NCI-H2029 treated with DMSO at 0.1 percent for 48 hours (cell line): Measurements from ENCODE around the gene CHID1.

Experiments used
- DNase-seq: peaks from one replicate; lab custom pipeline; 2025; lab: John Stamatoyannopoulos, UW

The CHID1 gene

DNA sequence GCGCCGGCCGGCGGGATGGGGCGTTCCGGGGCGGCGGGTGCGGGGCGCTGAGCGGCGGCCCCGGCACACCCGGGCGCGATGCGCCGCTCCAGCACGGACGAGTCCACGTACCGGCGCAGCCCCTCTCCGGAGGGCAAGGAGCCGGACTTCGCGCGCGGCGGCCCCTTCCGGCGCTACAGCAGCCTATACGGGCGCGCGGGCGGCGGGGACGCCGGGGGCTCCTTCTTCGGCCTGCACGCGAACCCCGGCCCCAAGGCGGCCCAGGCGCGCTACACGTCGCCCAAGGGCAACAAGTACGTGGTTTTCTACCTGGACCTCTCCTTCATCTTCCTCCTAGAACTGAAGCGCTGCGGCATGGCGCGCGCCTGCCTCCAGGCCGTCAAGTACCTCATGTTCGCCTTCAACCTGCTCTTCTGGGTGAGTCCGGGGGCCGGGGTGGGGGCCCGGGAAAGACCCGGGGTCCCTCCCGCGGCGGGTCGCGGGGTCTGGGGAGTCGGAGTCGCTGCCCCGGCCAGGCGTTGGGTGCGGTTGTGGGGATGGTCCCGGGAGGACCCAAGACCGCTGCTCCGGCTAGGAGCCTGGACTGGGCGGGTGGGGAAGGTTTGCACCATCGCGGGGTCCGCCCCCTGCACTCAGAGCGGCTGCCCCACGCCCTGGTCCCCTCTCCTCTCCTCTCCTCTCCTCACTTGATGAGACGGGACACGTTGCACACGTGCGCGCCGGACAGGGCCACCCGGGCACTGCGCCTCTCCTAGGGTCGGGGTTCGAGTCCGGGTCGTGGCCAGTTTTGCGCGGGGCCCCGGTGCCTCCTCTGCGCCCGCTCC is 60.4 kb downstream of the CHID1 start:
- no peak for DNase-seq

DNA sequence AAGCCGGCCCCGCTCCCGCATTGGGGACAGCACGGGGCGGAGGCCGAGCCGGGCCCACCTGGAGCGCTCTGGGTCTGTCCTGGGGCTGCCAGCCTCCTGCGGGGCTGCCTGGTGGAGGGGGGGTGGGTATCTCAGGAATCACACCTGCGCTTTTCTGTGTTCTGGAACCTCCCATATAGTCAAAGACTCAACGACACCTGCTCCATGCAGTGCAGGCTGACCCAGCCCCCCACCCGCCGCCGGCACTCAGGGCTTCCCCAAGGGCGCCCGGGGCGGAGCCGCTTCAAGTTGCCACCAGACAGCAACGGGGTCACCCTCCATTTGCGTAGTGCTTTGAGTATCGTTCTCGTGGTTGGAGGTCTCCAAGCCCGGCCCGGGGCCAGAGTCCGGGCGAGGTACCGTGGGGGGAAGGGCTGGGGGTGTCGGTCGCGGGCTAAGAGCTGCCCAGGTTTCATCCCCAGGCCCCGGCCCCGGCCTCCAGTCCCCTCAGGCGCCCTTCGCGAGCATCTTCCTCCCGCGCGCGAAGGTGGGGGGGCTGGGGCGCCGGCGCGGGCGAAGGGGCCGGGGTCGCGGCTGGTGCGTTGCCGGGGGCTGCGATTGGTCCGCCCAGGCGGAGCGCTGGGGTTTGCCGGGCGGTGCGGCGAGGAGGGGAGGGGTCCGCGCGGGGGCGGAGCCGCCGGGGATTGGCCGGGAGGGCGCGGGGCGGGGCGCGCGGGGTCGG is 61.3 kb downstream of the CHID1 start:
- DNase-seq: no peak

DNA sequence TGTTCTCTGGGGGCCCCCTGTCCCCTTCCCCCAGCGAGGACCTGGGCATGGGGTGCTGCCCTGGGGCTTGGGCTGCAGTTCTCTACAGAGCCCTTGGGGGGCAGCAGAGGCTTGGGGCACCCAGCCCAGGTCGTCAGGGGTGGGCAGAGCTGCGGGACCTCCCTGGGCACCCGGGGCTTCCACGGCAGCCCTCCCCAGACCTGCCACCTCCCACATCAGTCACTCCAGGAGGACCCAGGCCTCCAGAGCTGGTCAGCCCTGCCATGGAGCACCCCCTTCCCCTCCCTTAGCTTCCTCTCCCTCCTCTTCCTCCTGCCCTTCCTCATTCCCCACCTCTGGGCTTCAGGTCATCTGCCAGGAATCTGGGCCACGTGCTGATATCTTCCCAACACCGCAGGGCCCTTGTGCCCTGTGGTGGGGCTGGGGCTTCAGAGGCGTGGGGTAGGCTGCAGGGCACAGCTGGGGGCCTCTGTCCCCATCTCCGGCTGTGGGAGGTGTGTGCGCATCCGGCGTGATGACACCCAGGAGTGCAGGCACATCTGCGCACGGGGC is 62.2 kb downstream of the CHID1 start:
- DNase-seq: no peak

DNA sequence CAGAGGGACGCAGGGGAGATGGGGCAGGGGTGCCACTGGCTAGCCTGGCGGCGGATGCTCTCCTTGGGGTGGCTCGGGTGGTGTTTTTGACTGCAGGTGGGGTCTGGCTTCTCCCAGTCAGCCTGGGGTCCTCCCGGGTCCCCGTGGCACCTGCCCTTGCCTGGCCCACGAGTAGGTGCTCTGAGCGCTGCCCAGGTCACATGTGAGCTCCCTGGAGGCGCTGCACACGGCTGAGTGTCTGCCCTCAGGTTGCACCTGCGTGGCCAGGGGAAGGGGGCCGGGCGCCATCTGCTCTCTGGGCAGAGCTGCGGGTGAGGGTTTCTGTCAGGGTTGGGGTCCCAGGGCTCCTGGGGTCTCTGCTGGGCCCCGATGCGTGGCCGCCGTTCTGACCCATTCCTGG is 62.7 kb downstream of the CHID1 start:
- no peak for DNase-seq

DNA sequence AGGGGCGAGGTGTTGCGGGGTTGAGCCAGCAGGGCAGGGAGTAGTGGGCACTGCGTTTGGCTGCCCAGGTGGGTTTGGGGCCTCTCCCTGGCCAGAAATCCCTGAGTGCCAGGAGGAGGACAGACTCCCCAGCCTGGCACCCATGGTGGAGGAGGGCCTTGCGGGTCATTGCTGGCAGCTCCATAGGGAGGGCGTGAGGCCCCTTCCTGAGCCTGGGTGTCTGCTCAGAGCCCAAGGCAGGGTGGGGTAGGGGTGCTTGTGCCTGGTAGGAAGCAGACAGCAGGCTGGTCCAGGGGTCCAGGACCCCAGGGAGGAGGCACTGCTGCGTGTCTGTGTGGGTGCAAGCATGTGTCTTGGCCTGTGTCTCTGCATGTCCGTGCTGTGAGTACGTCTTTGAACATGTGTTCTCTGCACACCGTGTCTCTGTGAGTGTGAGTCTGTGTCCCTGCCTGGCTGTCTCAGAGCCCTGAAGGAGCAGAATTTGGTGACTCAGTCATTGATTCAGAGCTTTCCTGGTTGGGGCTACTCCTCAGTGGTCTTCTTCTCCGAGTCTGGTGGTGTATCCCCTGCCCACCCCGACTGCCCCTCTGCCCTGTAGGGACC is 64.0 kb downstream of the CHID1 start:
- DNase-seq: no peak

DNA sequence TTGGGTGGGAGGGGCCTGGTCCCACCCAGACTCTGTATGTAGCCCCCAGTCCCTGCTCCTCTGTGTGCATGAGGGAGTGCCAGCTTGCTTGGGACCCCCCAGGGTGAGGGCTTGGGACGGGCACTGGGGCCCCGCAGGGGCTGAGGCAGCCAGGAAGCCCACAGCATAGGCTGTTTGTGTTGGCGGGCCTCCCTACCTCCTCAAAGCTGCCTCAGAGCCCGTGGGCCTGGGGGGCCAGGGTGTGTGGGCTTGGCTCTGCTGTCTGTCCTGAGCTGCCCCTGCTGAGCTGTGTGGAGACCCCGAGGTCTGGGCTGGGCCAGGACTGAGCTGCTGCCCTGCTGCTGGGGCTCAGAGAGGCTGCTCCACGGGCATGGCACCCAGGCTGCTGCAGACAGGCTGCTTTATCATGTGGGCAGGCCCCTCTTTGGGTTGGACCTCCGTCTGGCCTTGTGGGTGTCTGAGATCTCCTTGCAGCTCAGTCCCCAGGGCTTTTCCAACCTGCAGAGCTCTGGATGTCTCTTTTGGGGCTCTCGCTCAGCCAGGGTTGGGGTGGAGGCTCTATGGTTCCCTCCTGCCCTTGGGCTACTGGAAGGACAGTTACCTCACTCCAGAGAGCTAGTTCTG is 64.6 kb downstream of the CHID1 start:
- no peak for DNase-seq

DNA sequence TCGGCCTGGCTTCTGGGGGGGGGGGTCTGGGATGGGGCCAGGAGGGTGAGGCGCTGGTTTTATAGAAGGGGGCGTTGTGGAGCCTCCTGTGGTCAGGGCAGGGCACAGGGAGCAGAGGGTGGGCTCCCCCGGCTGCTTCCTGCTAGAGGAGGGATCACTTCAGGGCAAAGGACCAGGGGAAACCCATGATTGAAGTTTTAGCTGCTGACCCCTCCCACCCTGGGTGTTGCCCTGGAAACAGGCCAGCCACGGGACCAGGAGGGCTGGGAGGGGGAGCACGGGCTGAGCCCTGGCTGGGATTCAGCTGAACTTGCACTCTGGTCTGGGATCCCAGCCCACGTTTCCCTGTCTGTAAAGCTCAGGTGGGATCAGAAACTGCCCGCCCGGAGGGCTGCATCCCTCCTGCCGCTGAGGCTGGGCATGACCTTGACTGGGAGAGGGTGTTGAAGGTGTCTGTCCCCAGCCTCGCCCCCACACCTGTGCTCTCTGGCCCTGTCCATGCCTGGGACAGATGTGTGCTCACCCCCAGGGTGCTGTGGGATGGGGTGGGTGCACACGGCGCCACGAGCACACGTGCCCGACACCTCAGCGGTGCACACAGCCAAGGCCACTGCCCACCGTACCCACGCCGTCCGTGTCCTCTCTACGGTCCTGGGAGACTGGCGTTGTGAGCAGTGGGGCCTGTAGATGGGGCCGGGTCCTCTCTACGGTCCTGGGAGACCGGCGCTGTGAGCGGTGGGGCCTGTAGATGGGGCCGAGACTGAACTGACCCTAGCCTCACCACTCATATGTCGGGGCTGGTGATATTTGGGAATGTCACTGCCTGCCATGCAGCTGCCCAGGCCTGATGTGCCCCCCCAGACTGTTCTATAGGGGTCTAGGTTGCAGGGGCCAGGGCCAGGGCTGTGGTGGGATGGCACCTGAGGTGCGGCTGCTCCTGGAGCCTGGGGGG is 65.6 kb downstream of the CHID1 start:
- no peak for DNase-seq

DNA sequence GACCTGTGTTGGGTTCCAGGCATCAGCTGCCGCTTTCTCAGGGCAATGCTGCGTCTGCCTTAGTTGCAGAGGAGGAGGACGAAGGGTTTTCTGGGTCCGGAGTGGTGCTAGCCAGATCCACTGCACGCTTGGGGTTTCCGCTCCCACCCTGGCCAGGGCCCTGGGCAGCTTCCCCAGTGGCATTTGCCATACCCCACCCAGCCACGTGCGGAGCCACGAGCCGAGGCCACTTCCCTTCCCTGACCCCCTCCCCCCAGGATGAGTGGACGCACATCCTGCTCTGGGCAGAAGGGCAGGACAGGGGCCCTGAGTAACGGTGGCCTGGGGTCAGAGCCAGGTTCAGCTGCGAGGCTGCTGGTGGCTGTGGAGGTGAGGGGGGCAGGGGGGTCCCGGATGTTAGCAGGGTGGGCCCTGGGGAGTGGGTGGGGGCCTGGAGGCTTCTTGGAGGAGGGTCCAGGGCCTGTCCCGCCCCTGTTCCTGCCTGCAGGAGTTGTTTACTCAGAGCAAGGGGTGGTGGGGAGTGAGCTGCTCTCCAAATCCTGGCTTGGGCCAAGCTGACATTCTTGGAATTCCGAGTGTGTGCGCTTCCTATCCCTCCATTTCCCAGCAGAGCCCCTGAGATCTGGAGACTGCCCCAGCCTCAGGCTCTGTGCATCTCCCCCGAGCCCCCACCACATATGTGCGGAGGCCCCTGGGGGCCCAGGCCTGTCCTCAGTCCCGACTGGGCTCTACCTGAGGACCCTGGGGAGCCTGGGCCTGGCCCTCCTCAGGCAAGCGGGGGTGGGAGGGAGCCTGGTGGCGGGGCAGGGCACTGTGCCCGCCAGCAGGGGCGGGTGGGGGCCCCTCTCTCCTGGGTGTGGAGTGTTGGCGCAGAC is 66.6 kb downstream of the CHID1 start:
- no peak for DNase-seq

DNA sequence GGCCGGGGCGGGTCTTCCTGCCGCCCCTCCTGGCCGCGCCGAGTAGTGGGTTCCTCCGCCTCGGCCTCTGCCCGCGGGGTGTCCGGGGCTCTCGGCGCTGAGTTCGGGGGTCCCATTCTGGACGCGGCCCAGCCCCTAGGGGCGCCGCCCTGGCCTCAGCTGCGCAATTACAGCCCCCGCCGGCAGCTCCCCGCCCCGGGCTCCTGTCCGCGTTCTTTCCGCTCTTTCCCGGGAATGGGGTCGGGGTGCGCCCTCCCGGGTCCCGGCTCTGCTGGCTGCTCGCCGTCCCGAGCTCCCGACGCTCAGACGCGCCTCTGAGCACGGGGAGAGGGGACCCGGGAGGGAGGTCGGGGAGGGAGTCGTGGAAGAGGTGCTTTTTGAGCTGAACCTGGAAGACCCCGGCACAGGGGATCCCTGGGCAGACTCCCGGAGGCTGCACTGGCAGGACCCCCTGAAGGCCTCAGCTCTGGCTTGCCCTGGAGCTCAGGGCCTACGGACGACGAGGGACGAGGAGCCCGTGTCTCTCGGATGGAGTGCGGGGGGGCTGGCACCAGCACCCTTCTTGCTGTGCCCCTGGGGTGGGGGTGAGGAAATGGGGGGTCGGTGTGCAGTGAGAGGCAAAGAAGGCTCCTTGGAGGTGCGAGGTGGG is 67.4 kb downstream of the CHID1 start:
- DNase-seq: no peak

DNA sequence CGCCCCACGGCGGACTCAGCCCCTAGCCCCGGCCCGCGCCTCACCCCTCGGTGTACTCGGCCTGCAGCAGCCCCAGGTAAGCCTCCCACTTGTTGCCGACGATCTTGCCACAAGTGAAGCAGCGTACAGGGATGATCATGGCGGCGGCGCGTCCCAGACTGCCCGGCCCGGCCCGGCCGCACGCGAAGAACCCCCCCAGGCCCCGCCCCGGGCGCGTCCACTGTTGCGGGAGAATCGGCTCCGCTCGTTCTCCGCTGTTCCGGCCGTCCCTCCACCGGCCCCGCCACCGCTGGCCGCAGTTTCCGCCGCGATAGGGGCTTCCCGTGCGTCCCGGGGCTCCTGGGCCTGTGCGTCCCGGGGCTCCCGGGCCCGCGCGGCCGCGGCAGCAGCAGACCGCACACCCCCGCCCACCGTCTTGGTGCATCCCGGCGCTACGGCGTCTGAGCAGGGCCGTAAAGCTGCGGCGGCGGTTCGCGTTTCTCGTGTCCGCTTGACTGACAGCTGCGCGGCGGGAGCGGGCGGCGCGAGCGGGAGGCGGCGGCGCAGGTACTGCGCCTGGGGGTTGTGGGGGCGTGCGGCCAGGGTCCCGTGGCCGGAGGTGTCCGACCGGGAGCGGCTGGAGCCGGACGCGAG is 68.1 kb downstream of the CHID1 start, which contains the start of the genes POLR2L and TSPAN4:
Gene POLR2L, minus strand, starts transcription at position 160 of the 633 bp plus-strand sequence. Its CDS starts 21 bp downstream, at position 139.
Gene TSPAN4, plus strand, starts transcription at position 483 of the 633 bp plus-strand sequence. CDS start 7,453 bp downstream, outside the sequence.
- peak; percentile 37 for DNase-seq

DNA sequence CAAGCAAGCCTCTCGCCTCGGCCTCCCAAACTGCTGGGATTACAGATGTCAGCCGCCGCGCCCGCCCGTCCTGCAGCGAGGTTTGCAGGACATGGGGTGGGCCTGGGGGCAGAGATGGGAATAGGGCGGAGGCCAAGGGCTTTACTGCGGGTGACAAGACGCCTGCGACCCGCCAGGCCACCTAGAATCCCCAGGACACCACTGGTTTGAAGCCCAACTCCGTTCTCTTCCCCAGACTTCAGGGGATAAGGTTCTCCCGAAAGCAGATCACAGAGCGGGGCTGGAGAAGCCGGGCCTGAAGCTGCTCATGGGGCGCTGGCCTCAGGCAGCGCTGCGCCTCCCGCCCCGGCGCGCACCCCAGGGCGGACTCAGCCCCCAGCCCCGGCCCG is 68.6 kb downstream of the CHID1 start:
- no peak for DNase-seq

DNA sequence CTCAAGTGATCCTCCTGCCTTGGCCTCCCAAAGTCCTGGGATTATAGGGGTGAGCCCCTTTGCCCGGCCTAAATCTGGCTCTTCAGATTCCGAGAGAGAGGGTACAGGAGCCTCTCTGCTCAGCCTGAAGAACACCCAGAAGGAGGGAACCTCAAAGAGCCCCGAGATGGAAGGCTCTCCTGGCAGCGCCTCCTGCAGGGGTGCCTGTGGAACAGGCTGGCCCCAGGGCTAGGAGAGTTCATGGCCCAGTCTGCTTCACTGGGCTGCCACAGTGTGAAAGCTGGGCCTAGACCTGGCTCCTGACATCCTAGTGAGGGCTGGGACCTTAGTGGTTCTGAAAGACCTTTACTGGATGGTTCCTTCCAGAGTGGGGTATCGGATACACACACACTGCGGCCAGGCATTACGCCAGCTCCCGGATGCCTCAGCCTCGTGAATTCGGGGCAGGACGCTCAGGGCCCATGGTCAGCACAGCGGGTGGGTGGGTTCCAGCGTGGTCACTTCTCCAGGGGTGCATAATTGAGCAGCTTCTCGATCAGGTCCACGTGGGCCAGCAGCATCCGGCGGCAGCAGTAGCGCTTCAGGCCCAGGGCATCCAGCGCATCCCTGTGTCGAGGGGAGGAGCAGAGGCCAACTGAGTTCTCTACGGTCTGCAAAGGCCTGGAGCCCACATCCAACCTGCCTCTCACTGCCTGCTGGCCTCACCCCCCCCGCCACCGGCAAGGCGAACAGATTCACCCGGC is 70.6 kb downstream of the CHID1 start:
- DNase-seq: no peak

DNA sequence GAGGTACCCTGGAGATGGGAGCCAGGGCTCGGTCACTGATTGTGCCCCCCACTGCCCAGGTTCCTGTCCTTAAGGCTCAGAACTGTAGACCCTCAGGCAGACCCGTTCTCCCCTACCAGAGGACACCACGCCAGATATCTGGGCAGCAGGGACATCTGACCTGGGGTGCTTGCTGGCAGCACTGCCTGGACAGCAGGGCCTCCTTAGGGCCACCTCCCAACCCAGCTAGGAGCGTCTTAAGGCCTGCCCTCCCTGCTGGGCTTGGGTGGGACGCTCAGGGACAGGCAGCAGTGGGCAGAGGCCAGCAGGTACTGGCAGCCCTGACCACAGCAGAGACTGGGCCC is 71.4 kb downstream of the CHID1 start:
- DNase-seq: no peak

DNA sequence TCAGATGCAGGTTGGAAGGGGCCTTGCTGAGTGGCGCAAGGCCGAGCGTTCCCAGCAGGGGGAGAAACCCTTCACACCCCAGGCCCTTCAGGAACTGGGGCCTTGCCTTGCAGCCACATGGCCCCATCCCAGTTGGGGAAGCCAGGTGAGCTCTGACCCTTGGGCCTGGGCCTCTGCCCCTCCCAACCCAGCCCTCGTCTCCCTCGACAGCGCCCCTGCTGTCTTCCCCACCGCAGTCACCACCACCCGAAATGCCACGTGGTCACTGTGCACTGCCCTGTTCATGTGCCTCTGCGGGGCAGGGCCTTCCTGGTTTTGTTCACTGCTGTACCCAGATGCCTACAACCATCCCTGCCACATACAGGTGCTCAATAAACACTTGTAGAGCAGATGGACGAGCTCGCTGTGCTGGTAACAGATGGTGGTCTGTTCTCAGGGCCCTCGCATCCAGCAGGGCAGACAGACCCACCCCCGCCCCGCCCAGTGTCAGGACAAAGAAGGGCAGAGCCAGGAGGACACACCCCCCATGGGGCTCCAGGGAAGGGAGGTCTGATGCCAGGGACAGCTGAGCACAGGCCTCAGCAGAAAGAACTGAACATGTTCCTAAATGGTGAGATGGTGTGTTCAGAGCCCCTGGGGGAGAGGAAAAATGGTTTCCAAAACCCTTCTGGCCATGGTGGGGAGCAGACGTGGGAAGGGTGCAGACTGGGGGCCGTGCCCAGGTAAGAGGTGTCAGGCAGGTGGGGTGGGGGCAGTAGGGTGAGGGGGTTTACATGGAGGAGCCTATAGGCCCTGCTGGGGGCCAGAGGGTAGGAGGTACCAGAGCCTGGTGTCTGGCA is 72.0 kb downstream of the CHID1 start:
- no peak for DNase-seq

DNA sequence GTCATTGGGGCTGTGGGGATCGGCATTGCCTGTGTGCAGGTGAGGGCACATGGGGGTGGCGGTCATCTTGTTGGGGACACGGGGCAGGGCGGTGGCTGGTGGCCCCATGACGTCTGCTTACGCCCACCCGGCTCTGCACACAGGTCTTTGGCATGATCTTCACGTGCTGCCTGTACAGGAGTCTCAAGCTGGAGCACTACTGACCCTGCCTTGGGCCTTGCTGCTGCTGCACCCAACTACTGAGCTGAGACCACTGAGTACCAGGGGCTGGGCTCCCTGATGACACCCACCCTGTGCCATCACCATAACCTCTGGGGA is 72.7 kb downstream of the CHID1 start:
- DNase-seq: no peak

DNA sequence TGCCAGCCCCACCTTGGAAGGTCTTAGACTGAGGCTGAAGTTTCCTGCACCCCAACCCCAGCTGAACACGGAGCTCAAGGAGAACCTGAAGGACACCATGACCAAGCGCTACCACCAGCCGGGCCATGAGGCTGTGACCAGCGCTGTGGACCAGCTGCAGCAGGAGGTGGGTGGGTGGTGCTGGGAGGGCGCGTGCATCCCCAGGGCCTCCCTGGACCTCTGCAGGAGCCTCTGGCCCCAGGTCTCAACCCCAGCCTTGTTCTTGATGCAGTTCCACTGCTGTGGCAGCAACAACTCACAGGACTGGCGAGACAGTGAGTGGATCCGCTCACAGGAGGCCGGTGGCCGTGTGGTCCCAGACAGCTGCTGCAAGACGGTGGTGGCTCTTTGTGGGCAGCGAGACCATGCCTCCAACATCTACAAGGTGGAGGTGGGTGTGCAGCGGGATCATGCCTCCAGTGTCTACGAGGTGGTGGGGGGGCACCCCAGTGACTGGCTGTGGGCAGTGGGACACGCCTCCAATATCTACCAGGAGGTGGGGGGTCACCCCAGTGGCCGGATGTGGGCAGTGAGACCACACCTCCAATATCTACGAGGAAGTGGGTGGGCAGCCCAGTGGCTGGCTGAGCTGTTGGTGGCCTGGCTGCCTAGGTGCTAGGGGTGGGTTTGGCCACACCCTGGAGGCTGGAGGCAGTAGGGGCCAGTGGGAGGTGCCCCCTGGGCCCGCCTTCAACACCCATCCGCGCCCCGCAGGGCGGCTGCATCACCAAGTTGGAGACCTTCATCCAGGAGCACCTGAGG is 73.2 kb downstream of the CHID1 start:
- DNase-seq: no peak

DNA sequence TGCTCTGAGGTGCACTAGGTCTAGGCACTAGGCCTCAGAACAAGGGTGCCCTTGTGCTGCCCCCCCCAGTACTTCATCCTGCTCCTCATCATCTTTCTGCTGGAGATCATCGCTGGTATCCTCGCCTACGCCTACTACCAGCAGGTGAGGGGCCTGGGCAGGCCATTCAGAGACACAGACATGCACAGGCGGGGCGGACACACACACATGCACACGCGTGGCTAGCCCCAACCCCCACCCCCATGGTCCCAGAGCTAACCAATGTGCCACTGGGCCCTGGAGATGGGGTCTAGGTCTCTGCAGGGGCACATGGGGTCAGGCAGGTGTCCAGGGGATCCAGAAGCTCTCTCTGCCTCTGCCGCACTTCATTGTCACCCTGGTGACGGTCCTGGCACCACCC is 73.9 kb downstream of the CHID1 start:
- DNase-seq: no peak
